ENCODE measurements around the gene KRTAP22-2. TPM values are rescaled to one million over a fixed set of nuclear protein-coding genes. Genes with fewer than 3 reads are reported as not detected.

The KRTAP22-2 gene
- total RNA-seq, 1 donor from 2014 or later, result not detected

DNA sequence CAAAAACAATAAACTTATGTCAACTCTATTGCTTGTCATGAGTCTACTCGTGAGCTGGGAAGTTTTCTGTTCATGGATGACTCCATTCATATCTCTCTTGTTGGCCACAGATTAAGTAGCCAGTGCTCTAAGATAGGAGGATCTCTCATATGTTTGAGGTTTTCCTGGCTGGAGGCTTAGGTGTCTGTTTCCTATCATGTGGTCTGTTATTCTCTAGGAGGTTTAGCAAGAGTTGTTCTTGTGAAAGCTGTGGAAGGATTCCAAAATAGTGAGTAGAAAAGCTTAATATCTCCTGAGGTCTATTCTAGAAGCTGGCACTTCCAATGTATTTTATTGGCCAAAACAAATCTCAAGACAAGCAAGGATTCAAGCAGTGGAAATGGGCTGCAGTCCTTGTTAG lies 39.0 kb upstream of the KRTAP22-2 start:
- Mint-ChIP-seq H3K4me3 (ENCODE audit: unreplicated experiment) (no peak overlapping the region), H3K27me3 (ENCODE audit: low read depth, unreplicated experiment) (no peaks in the 10 kb centered on the region), H3K27ac (ENCODE audit: unreplicated experiment) (no peak overlapping the region), H3K9me3 (ENCODE audit: unreplicated experiment) (peaks cover 3% of the 10 kb centered on the region), H3K4me1 (ENCODE audit: low read depth, unreplicated experiment) (no peaks in the 10 kb centered on the region), H3K36me3 (ENCODE audit: low read depth, unreplicated experiment) (no peaks in the 10 kb centered on the region)
- TF ChIP-seq, protein P1, sequence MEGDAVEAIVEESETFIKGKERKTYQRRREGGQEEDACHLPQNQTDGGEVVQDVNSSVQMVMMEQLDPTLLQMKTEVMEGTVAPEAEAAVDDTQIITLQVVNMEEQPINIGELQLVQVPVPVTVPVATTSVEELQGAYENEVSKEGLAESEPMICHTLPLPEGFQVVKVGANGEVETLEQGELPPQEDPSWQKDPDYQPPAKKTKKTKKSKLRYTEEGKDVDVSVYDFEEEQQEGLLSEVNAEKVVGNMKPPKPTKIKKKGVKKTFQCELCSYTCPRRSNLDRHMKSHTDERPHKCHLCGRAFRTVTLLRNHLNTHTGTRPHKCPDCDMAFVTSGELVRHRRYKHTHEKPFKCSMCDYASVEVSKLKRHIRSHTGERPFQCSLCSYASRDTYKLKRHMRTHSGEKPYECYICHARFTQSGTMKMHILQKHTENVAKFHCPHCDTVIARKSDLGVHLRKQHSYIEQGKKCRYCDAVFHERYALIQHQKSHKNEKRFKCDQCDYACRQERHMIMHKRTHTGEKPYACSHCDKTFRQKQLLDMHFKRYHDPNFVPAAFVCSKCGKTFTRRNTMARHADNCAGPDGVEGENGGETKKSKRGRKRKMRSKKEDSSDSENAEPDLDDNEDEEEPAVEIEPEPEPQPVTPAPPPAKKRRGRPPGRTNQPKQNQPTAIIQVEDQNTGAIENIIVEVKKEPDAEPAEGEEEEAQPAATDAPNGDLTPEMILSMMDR (IDR thresholded peaks at IDR 0.05; ENCODE audit: insufficient read depth, low read depth, low read length), result no peak
- TF ChIP-seq EZH2 (IDR thresholded peaks at IDR 0.05; ENCODE audit: insufficient read depth, low read length), result no peak
- Histone ChIP-seq H3K4me2 (ENCODE audit: low read length) (no peak overlapping the region), H3K27me3 (ENCODE audit: insufficient read depth, low read length) (no peaks in the 10 kb centered on the region), H3K4me1 (ENCODE audit: insufficient read depth, low read length) (no peaks in the 10 kb centered on the region), H3K9me3 (ENCODE audit: insufficient read depth, low read depth, low read length) (peaks cover 4% of the 10 kb centered on the region), H3K79me2 (ENCODE audit: insufficient read depth, low read length) (no peaks in the 10 kb centered on the region), H3K4me3 (ENCODE audit: insufficient read depth, low read depth, low read length) (no peak overlapping the region), H3K27ac (ENCODE audit: low read depth, low read length) (no peak overlapping the region), H4K20me1 (ENCODE audit: insufficient read depth, low read length) (no peaks in the 10 kb centered on the region), H3K36me3 (ENCODE audit: insufficient read depth, low read length) (no peaks in the 10 kb centered on the region), H3K9ac (ENCODE audit: low read length) (no peak overlapping the region), H2AFZ (ENCODE audit: low read depth, low read length) (no peak overlapping the region)
- FAIRE-seq (no peak), DNase-seq (ENCODE audit: low read depth) (no peak)

DNA sequence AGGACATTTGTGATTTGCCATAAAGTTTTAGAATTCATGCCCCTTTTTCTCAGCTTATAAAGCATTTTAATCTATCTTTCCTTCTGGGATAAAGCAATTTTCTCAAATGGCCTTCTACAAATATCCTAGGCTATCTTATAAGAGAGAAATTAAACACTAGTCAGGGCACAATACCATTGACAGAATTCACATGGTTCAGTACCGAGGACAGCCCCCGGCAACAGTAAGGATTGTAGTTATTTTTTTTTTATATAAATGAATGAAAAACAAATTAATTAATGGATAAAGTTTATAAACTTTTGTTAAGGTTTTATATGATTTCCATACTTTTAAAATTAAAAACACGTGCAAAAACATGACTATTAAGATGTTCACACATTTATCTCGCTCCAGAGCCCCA lies 37.9 kb upstream of the KRTAP22-2 start:
- no peak overlapping the region for H3K27ac ChIP-seq (ENCODE audit: low read depth, low read length)
- FAIRE-seq (no peak), DNase-seq (ENCODE audit: low read depth) (no peak)
- no peaks in the 10 kb centered on the region for H3K27me3 Mint-ChIP-seq (ENCODE audit: low read depth, unreplicated experiment)
- no peaks in the 10 kb centered on the region for H3K27me3 ChIP-seq (ENCODE audit: insufficient read depth, low read length)
- peaks cover 4% of the 10 kb centered on the region for H3K9me3 ChIP-seq (ENCODE audit: insufficient read depth, low read depth, low read length)
- H3K4me2 ChIP-seq (ENCODE audit: low read length), result no peak overlapping the region
- no peaks in the 10 kb centered on the region for H3K4me1 Mint-ChIP-seq (ENCODE audit: low read depth, unreplicated experiment)
- H3K9me3 Mint-ChIP-seq (ENCODE audit: unreplicated experiment), result peaks cover 4% of the 10 kb centered on the region
- no peaks in the 10 kb centered on the region for H3K79me2 ChIP-seq (ENCODE audit: insufficient read depth, low read length)
- H4K20me1 ChIP-seq (ENCODE audit: insufficient read depth, low read length), result no peaks in the 10 kb centered on the region
- no peaks in the 10 kb centered on the region for H3K36me3 ChIP-seq (ENCODE audit: insufficient read depth, low read length)
- no peak overlapping the region for H3K4me3 Mint-ChIP-seq (ENCODE audit: unreplicated experiment)
- H3K36me3 Mint-ChIP-seq (ENCODE audit: low read depth, unreplicated experiment), result no peaks in the 10 kb centered on the region
- H2AFZ ChIP-seq (ENCODE audit: low read depth, low read length), result no peak overlapping the region
- H3K4me1 ChIP-seq (ENCODE audit: insufficient read depth, low read length), result no peaks in the 10 kb centered on the region
- H3K27ac Mint-ChIP-seq (ENCODE audit: unreplicated experiment), result no peak overlapping the region
- no peak overlapping the region for H3K4me3 ChIP-seq (ENCODE audit: insufficient read depth, low read depth, low read length)
- TF ChIP-seq, protein P1 (IDR thresholded peaks at IDR 0.05; ENCODE audit: insufficient read depth, low read depth, low read length), result no peak
- H3K9ac ChIP-seq (ENCODE audit: low read length), result no peak overlapping the region

DNA sequence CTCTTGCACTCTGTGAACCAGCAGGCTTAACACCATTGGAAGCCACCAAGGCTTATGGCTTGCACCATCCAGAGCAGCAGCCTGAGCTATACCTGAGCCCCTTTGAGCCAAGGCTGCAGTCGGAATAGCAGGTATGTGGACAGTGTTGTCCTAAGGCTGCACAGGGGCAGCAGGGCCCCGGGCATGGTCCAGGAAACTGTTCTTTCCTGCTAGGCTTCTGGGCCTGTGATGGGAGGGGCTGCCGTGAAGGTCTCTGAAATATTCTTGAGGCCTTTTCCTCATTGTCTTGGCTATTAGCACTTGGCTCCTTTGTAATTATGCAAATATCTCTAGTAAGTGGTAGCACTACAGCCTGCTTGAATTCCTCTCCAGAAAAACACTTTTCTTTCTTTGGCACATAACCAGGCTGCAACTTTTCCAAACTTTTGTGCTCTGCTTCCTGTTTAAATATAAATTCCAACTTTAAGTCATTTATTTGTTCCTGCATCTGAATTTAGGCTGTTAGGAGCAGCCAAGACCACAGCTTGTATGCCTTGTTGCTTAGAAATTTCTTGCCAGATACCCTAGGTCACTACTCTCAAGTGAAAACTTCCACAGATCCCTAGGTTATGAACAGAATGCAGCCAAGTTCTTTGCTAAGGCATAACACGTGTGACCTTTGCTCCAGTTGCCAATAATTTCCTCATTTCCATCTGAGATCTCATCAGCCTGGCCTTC lies 35.4 kb upstream of the KRTAP22-2 start:
- DNase-seq (ENCODE audit: low read depth), result no peak
- Histone ChIP-seq H3K79me2 (ENCODE audit: insufficient read depth, low read length) (no peaks in the 10 kb centered on the region), H3K4me3 (ENCODE audit: insufficient read depth, low read depth, low read length) (no peak overlapping the region), H3K27ac (ENCODE audit: low read depth, low read length) (no peak overlapping the region), H2AFZ (ENCODE audit: low read depth, low read length) (no peak overlapping the region), H3K4me1 (ENCODE audit: insufficient read depth, low read length) (no peaks in the 10 kb centered on the region), H3K9me3 (ENCODE audit: insufficient read depth, low read depth, low read length) (peaks cover under 1% of the 10 kb centered on the region), H3K9ac (ENCODE audit: low read length) (no peak overlapping the region), H4K20me1 (ENCODE audit: insufficient read depth, low read length) (no peaks in the 10 kb centered on the region), H3K27me3 (ENCODE audit: insufficient read depth, low read length) (no peaks in the 10 kb centered on the region), H3K4me2 (ENCODE audit: low read length) (no peak overlapping the region), H3K36me3 (ENCODE audit: insufficient read depth, low read length) (no peaks in the 10 kb centered on the region)
- no peak overlapping the region for H3K4me3 Mint-ChIP-seq (ENCODE audit: unreplicated experiment)
- H3K4me1 Mint-ChIP-seq (ENCODE audit: low read depth, unreplicated experiment), result no peaks in the 10 kb centered on the region
- H3K36me3 Mint-ChIP-seq (ENCODE audit: low read depth, unreplicated experiment), result no peaks in the 10 kb centered on the region
- peaks cover 4% of the 10 kb centered on the region for H3K9me3 Mint-ChIP-seq (ENCODE audit: unreplicated experiment)
- no peak for TF ChIP-seq EZH2 (IDR thresholded peaks at IDR 0.05; ENCODE audit: insufficient read depth, low read length)
- TF ChIP-seq, protein P1 (IDR thresholded peaks at IDR 0.05; ENCODE audit: insufficient read depth, low read depth, low read length), result no peak
- no peak for FAIRE-seq
- H3K27me3 Mint-ChIP-seq (ENCODE audit: low read depth, unreplicated experiment), result no peaks in the 10 kb centered on the region
- H3K27ac Mint-ChIP-seq (ENCODE audit: unreplicated experiment), result no peak overlapping the region
